ENCODE measurements around the gene KCNH2. TPM values are rescaled to one million over a fixed set of nuclear protein-coding genes. Genes with fewer than 3 reads are reported as not detected.

The KCNH2 gene
- total and polyA plus RNA-seq, 2 of the 13 experiments (the other 11 are each of a cell fraction or from before 2014, with no cell fraction given), result 0.09 to 0.11 TPM

DNA sequence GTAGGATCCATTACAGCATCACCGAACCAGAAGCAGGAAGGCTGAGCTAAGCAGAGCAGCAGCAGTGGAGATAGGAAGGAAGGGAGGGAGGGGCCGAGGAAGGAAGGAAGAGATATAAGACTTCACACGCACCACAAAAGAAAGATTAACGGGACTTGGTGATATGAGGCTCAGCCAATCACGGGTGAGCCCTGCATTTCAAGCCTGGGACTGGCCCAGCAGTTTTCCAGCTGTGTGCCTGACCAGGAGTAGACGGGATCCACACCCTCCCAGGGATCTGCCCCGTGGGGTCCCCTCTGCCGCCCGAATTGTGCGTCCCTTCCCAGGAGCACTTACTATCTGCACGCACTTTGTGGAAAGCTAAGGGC is 30.0 kb upstream of the KCNH2 start (continued):
- TF ChIP-seq MAZ (IDR thresholded peaks at IDR 0.05; ENCODE audit: borderline replicate concordance, low read depth, low read length), result no peak
- no peak for TF ChIP-seq MAZ (CRISPR knock-in tag; IDR thresholded peaks at IDR 0.05; ENCODE audit: low read depth)
- no peak for TF ChIP-seq ZNF7 (CRISPR knock-in tag; IDR thresholded peaks at IDR 0.05)
- no peak for TF ChIP-seq ZNF841 (CRISPR knock-in tag; IDR thresholded peaks at IDR 0.05; ENCODE audit: borderline replicate concordance)
- TF ChIP-seq ZNF329 (CRISPR knock-in tag; IDR thresholded peaks at IDR 0.05; ENCODE audit: low read depth), result no peak
- no peak for TF ChIP-seq ZNF564 (CRISPR knock-in tag; IDR thresholded peaks at IDR 0.05)
- TF ChIP-seq ATAD3A (CRISPR knock-in tag; IDR thresholded peaks at IDR 0.05), result no peak

DNA sequence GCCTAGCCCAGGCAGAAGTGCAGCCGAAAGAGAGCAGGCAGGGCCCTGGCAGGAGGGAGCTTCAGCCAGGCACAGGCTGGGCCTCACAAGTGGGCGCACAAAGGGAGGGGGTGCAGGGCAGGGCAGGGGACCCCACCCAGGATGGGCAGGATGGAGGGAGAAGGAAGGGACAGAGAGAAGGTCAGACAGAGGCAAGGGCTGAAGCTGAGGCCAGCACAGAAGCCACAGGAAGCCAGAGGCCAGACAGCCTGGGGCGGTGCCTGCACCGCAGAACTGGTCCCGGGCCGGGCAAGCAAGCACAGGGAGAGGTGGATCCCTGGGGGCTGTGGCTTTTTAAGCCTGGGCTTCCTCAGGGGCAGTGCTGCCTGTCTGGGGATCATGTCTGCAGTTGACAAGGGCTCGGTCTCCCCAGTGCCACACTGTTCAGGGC is 29.4 kb upstream of the KCNH2 start:
- Histone ChIP-seq H3K27ac (ENCODE audit: extremely low read length, insufficient read depth, low read length) (no peak overlapping the region), H4K20me1 (ENCODE audit: insufficient read depth, low read length) (no peaks in the 10 kb centered on the region), H3K4me2 (ENCODE audit: low read depth, low read length) (peak overlapping the region; percentile 98), H2AFZ (ENCODE audit: low read length) (no peak overlapping the region), H3K36me3 (replicated peaks in 1 of 2; ENCODE audit: control insufficient read depth in 1 of 2, insufficient read depth in 2 of 2, low read length in 2 of 2) (no peaks in the 10 kb centered on the region), H3K9me3 (ENCODE audit: low read length) (no peaks in the 10 kb centered on the region), H3K27me3 (ENCODE audit: control insufficient read depth in 1 of 2, insufficient read depth in 2 of 2, low read length in 2 of 2) (peaks cover 0 to 2% of the 10 kb centered on the region in 2 experiments; a peak in 2 of 5 replicates), H3K4me1 (ENCODE audit: insufficient read depth, low read length) (peaks cover 98% of the 10 kb centered on the region), H3K79me2 (ENCODE audit: insufficient read depth, low read length) (no peaks in the 10 kb centered on the region), H3K9ac (ENCODE audit: insufficient read depth, low read depth, low read length) (no peak overlapping the region), H3K4me3 (replicated peaks in 1 of 3; ENCODE audit: insufficient read depth in 1 of 3, low read depth in 2 of 3, low read length in 3 of 3) (peak overlapping the region in 2 of 3 experiments; percentile 22 to 48; a peak in 1 of 6 replicates)
- ChIA-PET CTCF (ENCODE audit: low intra/inter-chr PET ratio, low total read pairs) (no interaction called here), POLR2A (interaction anchor here (4.2 kb wide), 1 partner anchor 55 kb away, joined by 29 read pairs; no protein-coding TSS in a partner anchor)
- BruUV-seq (replicated peaks), result no TSS peak
- ATAC-seq (peak; percentile 8; the same call in 2 of the 3 replicates), DNase-seq (ENCODE audit: low spot score) (no peak), FAIRE-seq (no peak)
- in situ Hi-C loops (cut with HindIII; ENCODE audit: extremely low pct_ligation_motif_present, low pct_unique_long_range_greater_than_20kb) (no loop called here), intact Hi-C loops (cut with micrococcal nuclease; ENCODE audit: unreplicated experiment) (no loop called here)
- WGBS (ENCODE audit: low lambda C conversion rate), result 30% methylated on average over 7 of the region's 7 CpGs
- TF ChIP-seq KLF6 (CRISPR knock-in tag; IDR thresholded peaks at IDR 0.05), result no peak
- no peak for TF ChIP-seq SALL2 (CRISPR knock-in tag; IDR thresholded peaks at IDR 0.05)
- TF ChIP-seq, protein P1, sequence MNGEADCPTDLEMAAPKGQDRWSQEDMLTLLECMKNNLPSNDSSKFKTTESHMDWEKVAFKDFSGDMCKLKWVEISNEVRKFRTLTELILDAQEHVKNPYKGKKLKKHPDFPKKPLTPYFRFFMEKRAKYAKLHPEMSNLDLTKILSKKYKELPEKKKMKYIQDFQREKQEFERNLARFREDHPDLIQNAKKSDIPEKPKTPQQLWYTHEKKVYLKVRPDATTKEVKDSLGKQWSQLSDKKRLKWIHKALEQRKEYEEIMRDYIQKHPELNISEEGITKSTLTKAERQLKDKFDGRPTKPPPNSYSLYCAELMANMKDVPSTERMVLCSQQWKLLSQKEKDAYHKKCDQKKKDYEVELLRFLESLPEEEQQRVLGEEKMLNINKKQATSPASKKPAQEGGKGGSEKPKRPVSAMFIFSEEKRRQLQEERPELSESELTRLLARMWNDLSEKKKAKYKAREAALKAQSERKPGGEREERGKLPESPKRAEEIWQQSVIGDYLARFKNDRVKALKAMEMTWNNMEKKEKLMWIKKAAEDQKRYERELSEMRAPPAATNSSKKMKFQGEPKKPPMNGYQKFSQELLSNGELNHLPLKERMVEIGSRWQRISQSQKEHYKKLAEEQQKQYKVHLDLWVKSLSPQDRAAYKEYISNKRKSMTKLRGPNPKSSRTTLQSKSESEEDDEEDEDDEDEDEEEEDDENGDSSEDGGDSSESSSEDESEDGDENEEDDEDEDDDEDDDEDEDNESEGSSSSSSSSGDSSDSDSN (CRISPR knock-in tag; IDR thresholded peaks at IDR 0.05), result no peak
- TF ChIP-seq KAT2B (IDR thresholded peaks at IDR 0.05; ENCODE audit: borderline replicate concordance, low read depth, low read length), result no peak
- TF ChIP-seq KMT2A (CRISPR knock-in tag; IDR thresholded peaks at IDR 0.05), result 0 out of 2 replicates have a peak, but pooled peaks have one; percentile 14
- peak; percentile 22; the same call in 1 of the 2 replicates for TF ChIP-seq ZFX (CRISPR knock-in tag; IDR thresholded peaks at IDR 0.05; ENCODE audit: low read depth)
- TF ChIP-seq, protein P2, sequence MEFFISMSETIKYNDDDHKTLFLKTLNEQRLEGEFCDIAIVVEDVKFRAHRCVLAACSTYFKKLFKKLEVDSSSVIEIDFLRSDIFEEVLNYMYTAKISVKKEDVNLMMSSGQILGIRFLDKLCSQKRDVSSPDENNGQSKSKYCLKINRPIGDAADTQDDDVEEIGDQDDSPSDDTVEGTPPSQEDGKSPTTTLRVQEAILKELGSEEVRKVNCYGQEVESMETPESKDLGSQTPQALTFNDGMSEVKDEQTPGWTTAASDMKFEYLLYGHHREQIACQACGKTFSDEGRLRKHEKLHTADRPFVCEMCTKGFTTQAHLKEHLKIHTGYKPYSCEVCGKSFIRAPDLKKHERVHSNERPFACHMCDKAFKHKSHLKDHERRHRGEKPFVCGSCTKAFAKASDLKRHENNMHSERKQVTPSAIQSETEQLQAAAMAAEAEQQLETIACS (CRISPR knock-in tag; IDR thresholded peaks at IDR 0.05), result no peak
- TF ChIP-seq MZF1 (CRISPR knock-in tag; IDR thresholded peaks at IDR 0.05; ENCODE audit: borderline replicate concordance), result no peak
- no peak for TF ChIP-seq RAD21 (CRISPR knock-in tag; IDR thresholded peaks at IDR 0.05)
- TF ChIP-seq, protein P3, sequence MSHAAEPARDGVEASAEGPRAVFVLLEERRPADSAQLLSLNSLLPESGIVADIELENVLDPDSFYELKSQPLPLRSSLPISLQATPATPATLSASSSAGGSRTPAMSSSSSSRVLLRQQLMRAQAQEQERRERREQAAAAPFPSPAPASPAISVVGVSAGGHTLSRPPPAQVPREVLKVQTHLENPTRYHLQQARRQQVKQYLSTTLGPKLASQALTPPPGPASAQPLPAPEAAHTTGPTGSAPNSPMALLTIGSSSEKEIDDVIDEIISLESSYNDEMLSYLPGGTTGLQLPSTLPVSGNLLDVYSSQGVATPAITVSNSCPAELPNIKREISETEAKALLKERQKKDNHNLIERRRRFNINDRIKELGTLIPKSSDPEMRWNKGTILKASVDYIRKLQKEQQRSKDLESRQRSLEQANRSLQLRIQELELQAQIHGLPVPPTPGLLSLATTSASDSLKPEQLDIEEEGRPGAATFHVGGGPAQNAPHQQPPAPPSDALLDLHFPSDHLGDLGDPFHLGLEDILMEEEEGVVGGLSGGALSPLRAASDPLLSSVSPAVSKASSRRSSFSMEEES (CRISPR knock-in tag; IDR thresholded peaks at IDR 0.05), result no peak
- TF ChIP-seq, protein P4, sequence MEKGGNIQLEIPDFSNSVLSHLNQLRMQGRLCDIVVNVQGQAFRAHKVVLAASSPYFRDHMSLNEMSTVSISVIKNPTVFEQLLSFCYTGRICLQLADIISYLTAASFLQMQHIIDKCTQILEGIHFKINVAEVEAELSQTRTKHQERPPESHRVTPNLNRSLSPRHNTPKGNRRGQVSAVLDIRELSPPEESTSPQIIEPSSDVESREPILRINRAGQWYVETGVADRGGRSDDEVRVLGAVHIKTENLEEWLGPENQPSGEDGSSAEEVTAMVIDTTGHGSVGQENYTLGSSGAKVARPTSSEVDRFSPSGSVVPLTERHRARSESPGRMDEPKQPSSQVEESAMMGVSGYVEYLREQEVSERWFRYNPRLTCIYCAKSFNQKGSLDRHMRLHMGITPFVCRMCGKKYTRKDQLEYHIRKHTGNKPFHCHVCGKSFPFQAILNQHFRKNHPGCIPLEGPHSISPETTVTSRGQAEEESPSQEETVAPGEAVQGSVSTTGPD (CRISPR knock-in tag; IDR thresholded peaks at IDR 0.05), result no peak

All from HepG2 (cell line).